CD4-positive, alpha-beta T cell (primary cell): ENCODE results near the gene COL18A1. TPM values are rescaled to one million over a fixed set of nuclear protein-coding genes. Genes with fewer than 3 reads are reported as not detected.

Experiments used
- ATAC-seq: fragments of 200-7000 bp; cut with Tn5 transposase; one replicate; pipeline ENCODE4 v1.10.0; 2022; ENCODE audit warnings: mild to moderate bottlenecking; ENCODE audit not compliant: poor library complexity
- CTCF ChIA-PET: fragments of 350-600 bp; sonication (Branson Sonifier 250); formaldehyde crosslinking; loops from one replicate; lab custom pipeline; 2021; ENCODE audit warnings: antibody characterized with exemption, inconsistent platforms; lab: Charles Lee
- POLR2A ChIA-PET: fragments of 350-600 bp; sonication (Branson Sonifier 250); formaldehyde crosslinking; loops from one replicate; lab custom pipeline; 2021; ENCODE audit warnings: antibody characterized with exemption, inconsistent platforms; lab: Charles Lee
- DNase-seq, 14 experiments: peaks; one replicate each; pipeline ENCODE4 v3.0.0-alpha.2; 2013 to 2020; ENCODE audit warnings: mixed read lengths in 2 of 14
- H3K27ac ChIP-seq, 2 donors: one replicate each; pipeline versions ENCODE4 v1.5.1 to v1.7.0; 2013; ENCODE audit warnings: low read length in 2 of 2, low read depth in 1 of 2, mild to moderate bottlenecking in 1 of 2
- H3K27me3 ChIP-seq, 2 experiments: 1 replicate in 1 of 2; 2 replicates in 1 of 2; pipeline versions ENCODE4 v1.6.1 to v1.7.0; 2013; ENCODE audit warnings: low read length in 2 of 2, control low read depth in 1 of 2, mild to moderate bottlenecking in 1 of 2, moderate library complexity in 1 of 2; ENCODE audit not compliant: insufficient read depth in 2 of 2, control insufficient read depth in 1 of 2
- H3K36me3 ChIP-seq: one replicate; pipeline ENCODE4 v1.6.1; 2013; ENCODE audit warnings: low read length, control low read depth; ENCODE audit not compliant: insufficient read depth
- H3K4me1 ChIP-seq: one replicate; pipeline ENCODE4 v1.6.1; 2013; ENCODE audit warnings: low read length, control low read depth; ENCODE audit not compliant: insufficient read depth
- H3K4me3 ChIP-seq: one replicate; pipeline ENCODE4 v1.5.1; 2013; ENCODE audit warnings: mild to moderate bottlenecking, low read length, moderate library complexity
- H3K9me3 ChIP-seq, 2 experiments: 1 replicate in 1 of 2; 2 replicates in 1 of 2; pipeline versions ENCODE4 v1.6.1 to v1.7.0; 2013; ENCODE audit warnings: low read length in 2 of 2, mild to moderate bottlenecking in 2 of 2, control low read depth in 1 of 2, moderate library complexity in 1 of 2; ENCODE audit not compliant: control insufficient read depth in 1 of 2, insufficient read depth in 1 of 2
- H3K27ac Mint-ChIP-seq: one replicate; pipeline ENCODE4 v1.8.0; 2020; ENCODE audit warnings: mixed read lengths
- H3K27me3 Mint-ChIP-seq: one replicate; pipeline ENCODE4 v1.8.0; 2021; ENCODE audit warnings: mixed read lengths
- H3K36me3 Mint-ChIP-seq: one replicate; pipeline ENCODE4 v1.8.0; 2021; ENCODE audit warnings: low read depth, mixed read lengths
- H3K4me1 Mint-ChIP-seq: one replicate; pipeline ENCODE4 v1.8.0; 2021; ENCODE audit warnings: low read depth, mixed read lengths
- H3K4me3 Mint-ChIP-seq: one replicate; pipeline ENCODE4 v1.8.0; 2020; ENCODE audit warnings: mild to moderate bottlenecking, mixed read lengths
- H3K9me3 Mint-ChIP-seq: one replicate; pipeline ENCODE4 v1.8.0; 2020; ENCODE audit warnings: mixed read lengths
- intact Hi-C, 2 experiments: fragments of 100-400 bp; cut with DNase I in 1 of 2; cut with micrococcal nuclease in 1 of 2; formaldehyde crosslinking; loops; one replicate each; pipeline versions ENCODE4 v1.15.1 to v1.9.0; 2023 to 2025; cut with DNase I, micrococcal nuclease
- total RNA-seq, 174 experiments: library from RNA in 2 of 174; stranded (reverse) in 2 of 174; gene quantifications; one replicate each; pipeline ENCODE4 v1.2.3 and lab custom pipeline; 2021 to 2026
- TF ChIP-seq, protein P1 (sequence below): fragments of 200-600 bp; IDR thresholded peaks from one replicate; pipeline ENCODE4 v1.8.0; 2022; ENCODE audit warnings: antibody characterized with exemption, mild to moderate bottlenecking

The COL18A1 gene
- total RNA-seq, 2 experiments from 2014 or later = 15.2 to 16.0 TPM

DNA sequence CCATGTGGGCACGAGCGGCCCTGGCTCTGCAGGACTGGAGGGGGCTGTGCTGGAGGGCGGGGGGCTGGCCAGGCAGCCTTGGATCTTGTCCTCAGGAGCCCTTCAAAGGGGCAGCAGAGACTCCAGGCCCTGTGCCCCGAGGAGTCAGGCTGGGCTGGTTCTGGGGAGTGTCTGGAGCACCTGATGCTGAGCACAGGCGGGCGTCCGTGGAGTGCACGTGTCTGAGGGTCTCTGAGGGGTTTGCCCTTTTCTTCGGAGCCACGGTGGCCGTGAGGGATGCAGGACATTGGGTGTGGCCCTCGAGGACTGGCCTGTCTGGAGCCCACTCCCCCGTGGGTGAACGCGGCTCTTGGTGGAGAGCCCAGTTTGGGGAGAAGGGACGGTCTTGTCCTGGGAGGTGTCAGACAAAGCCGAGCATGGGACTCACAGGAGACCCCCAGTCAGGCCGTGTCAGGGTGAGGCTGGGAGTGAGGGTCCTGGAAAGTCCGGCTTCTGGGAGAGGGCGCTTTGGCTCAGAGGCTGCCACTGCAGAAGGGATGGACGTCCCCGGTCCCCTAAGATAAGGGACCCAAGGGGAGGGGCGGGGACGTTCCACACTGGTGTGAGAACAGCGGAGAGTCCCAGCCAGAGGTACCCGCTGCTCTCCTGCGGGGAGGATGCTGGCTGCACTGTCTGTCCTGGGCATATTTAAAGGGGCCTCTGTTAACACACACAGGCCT is 60.8 kb downstream of the COL18A1 start:
- Histone ChIP-seq H3K27ac (no peak overlapping the region), H3K27me3 (peaks cover 0 to 2% of the 10 kb centered on the region in 2 experiments), H3K4me3 (no peak overlapping the region), H3K36me3 (no peaks in the 10 kb centered on the region), H3K4me1 (peaks cover 8% of the 10 kb centered on the region), H3K9me3 (peaks cover 6 to 14% of the 10 kb centered on the region in 2 experiments)
- DNase-seq = no peak
- Mint-ChIP-seq H3K4me3 (no peak overlapping the region), H3K27me3 (peaks cover 8% of the 10 kb centered on the region), H3K9me3 (peaks cover 8% of the 10 kb centered on the region), H3K36me3 (no peaks in the 10 kb centered on the region), H3K4me1 (peaks cover 5% of the 10 kb centered on the region), H3K27ac (no peak overlapping the region)
- ChIA-PET CTCF (no interaction called here), POLR2A (no interaction called here)
- intact Hi-C loops = no loop called here
- TF ChIP-seq, protein P1, sequence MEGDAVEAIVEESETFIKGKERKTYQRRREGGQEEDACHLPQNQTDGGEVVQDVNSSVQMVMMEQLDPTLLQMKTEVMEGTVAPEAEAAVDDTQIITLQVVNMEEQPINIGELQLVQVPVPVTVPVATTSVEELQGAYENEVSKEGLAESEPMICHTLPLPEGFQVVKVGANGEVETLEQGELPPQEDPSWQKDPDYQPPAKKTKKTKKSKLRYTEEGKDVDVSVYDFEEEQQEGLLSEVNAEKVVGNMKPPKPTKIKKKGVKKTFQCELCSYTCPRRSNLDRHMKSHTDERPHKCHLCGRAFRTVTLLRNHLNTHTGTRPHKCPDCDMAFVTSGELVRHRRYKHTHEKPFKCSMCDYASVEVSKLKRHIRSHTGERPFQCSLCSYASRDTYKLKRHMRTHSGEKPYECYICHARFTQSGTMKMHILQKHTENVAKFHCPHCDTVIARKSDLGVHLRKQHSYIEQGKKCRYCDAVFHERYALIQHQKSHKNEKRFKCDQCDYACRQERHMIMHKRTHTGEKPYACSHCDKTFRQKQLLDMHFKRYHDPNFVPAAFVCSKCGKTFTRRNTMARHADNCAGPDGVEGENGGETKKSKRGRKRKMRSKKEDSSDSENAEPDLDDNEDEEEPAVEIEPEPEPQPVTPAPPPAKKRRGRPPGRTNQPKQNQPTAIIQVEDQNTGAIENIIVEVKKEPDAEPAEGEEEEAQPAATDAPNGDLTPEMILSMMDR = no peak
- no peak for ATAC-seq

DNA sequence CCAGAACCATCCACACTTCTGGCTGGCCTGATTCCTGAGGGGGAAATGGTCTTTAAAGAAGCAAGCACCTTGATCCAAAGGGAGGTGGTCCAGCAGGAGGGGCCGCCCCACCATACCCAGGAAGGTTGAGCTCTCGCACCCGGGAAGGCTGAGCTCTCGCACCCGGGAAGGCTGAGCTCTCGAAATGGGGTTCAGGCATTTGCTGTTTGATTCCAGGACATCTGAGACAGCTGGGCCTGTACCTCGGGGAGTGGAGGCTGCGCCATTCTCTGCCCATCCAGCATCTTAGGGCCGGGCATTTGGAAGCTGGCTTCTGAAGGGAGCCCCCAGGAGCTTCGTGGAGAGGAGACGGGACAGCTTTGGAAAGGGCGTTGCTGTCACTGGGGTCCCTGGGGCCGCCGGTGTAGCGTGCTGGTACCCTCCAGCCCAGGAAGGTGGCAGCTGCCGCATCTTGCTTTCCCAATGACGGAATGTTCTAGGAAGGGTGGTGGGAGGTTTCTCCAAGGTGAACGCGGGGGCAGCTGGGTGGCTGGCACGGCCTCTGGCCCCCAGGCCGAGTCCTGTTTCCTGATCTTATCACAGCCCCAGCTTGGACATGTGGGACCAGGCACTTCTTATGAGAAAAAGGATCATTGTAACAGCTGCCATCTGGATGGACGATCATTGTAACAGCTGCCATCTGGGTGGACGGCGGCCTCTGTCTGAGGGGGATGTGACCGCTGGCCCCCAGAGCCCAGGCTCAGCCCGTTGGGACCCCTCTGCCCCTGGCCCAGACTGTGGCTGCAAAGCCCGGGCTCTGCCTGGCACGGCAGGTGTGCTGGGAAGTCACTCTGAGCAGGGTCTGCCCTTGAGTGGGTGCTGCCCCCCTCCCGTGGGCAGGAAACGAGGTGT is 61.6 kb downstream of the COL18A1 start:
- TF ChIP-seq, protein P1 = no peak
- CTCF ChIA-PET = no interaction called here
- H3K4me3 Mint-ChIP-seq = no peak overlapping the region
- no peaks in the 10 kb centered on the region for H3K36me3 Mint-ChIP-seq
- peaks cover 5% of the 10 kb centered on the region for H3K4me1 Mint-ChIP-seq
- Histone ChIP-seq H3K27ac (no peak overlapping the region), H3K4me3 (no peak overlapping the region), H3K27me3 (peaks cover 0 to 2% of the 10 kb centered on the region in 2 experiments), H3K36me3 (no peaks in the 10 kb centered on the region), H3K4me1 (peaks cover 16% of the 10 kb centered on the region), H3K9me3 (peaks cover under 1 to 9% of the 10 kb centered on the region in 2 experiments)
- ATAC-seq = no peak
- no peak for DNase-seq
- peaks cover 7% of the 10 kb centered on the region for H3K9me3 Mint-ChIP-seq
- POLR2A ChIA-PET = no interaction called here
- intact Hi-C loops = no loop called here
- no peak overlapping the region for H3K27ac Mint-ChIP-seq
- peaks cover 7% of the 10 kb centered on the region for H3K27me3 Mint-ChIP-seq

DNA sequence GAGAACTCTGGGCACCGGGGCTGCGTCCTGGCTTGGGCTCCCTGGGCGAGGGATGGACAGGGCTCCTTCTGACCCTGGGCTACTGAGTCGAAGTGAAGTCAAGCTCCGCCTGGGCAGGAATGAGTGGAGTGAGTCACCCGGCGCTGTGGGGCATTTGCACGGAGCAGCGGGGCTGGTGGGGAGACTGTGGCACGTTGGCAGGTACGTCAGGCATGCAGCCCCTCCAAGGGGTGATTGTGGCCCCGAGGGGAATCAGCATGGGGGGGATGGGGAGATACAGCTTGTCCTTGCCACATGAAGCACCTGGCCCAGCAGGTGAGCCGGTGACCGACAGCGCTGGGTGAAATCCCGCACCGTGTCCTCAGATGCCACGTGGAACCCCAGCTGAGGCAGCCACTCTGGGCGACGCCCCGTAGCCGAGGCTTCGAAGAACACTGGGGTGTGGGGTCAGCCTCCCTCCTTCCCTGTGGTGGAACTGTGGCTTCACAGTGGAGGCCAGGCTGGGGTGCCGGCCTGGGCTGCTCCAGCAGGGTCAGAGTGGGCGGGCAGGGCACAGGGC is 62.3 kb downstream of the COL18A1 start:
- peaks cover 7% of the 10 kb centered on the region for H3K27me3 Mint-ChIP-seq
- DNase-seq = no peak
- peaks cover 5% of the 10 kb centered on the region for H3K4me1 Mint-ChIP-seq

More for the DNA sequence above, 62.3 kb downstream of the COL18A1 start:
- intact Hi-C loops = no loop called here
- Histone ChIP-seq H3K27me3 (peaks cover 0 to 2% of the 10 kb centered on the region in 2 experiments), H3K9me3 (peaks cover 0 to 2% of the 10 kb centered on the region in 2 experiments), H3K4me1 (peaks cover 19% of the 10 kb centered on the region), H3K36me3 (no peaks in the 10 kb centered on the region), H3K4me3 (no peak overlapping the region), H3K27ac (no peak overlapping the region)
- Mint-ChIP-seq H3K9me3 (peaks cover 4% of the 10 kb centered on the region), H3K36me3 (no peaks in the 10 kb centered on the region), H3K27ac (no peak overlapping the region), H3K4me3 (no peak overlapping the region)
- CTCF ChIA-PET = no interaction called here
- TF ChIP-seq, protein P1 = no peak
- POLR2A ChIA-PET = no interaction called here
- ATAC-seq = no peak
